CD4-positive, alpha-beta T cell (primary cell): Measurements from ENCODE around the gene APLN. TPM values are rescaled to one million over a fixed set of nuclear protein-coding genes. Genes with fewer than 3 reads are reported as not detected.

Source experiments
- ATAC-seq: fragments of 200-7000 bp; cut with Tn5 transposase; one replicate; pipeline ENCODE4 v1.10.0; 2022; ENCODE audit warnings: mild to moderate bottlenecking; ENCODE audit not compliant: poor library complexity
- CTCF ChIA-PET: fragments of 350-600 bp; sonication (Branson Sonifier 250); formaldehyde crosslinking; loops from one replicate; lab custom pipeline; 2021; ENCODE audit warnings: antibody characterized with exemption, inconsistent platforms; lab: Charles Lee
- POLR2A ChIA-PET: fragments of 350-600 bp; sonication (Branson Sonifier 250); formaldehyde crosslinking; loops from one replicate; lab custom pipeline; 2021; ENCODE audit warnings: antibody characterized with exemption, inconsistent platforms; lab: Charles Lee
- DNase-seq, 14 experiments: peaks; one replicate each; pipeline ENCODE4 v3.0.0-alpha.2; 2013 to 2020; ENCODE audit warnings: mixed read lengths in 2 of 14
- H3K27ac ChIP-seq, 2 donors: one replicate each; pipeline versions ENCODE4 v1.5.1 to v1.7.0; 2013; ENCODE audit warnings: low read length in 2 of 2, low read depth in 1 of 2, mild to moderate bottlenecking in 1 of 2
- H3K27me3 ChIP-seq, 2 experiments: 1 replicate in 1 of 2; 2 replicates in 1 of 2; pipeline versions ENCODE4 v1.6.1 to v1.7.0; 2013; ENCODE audit warnings: low read length in 2 of 2, control low read depth in 1 of 2, mild to moderate bottlenecking in 1 of 2, moderate library complexity in 1 of 2; ENCODE audit not compliant: insufficient read depth in 2 of 2, control insufficient read depth in 1 of 2
- H3K36me3 ChIP-seq: one replicate; pipeline ENCODE4 v1.6.1; 2013; ENCODE audit warnings: low read length, control low read depth; ENCODE audit not compliant: insufficient read depth
- H3K4me1 ChIP-seq: one replicate; pipeline ENCODE4 v1.6.1; 2013; ENCODE audit warnings: low read length, control low read depth; ENCODE audit not compliant: insufficient read depth
- H3K4me3 ChIP-seq: one replicate; pipeline ENCODE4 v1.5.1; 2013; ENCODE audit warnings: mild to moderate bottlenecking, low read length, moderate library complexity
- H3K9me3 ChIP-seq, 2 experiments: 1 replicate in 1 of 2; 2 replicates in 1 of 2; pipeline versions ENCODE4 v1.6.1 to v1.7.0; 2013; ENCODE audit warnings: low read length in 2 of 2, mild to moderate bottlenecking in 2 of 2, control low read depth in 1 of 2, moderate library complexity in 1 of 2; ENCODE audit not compliant: control insufficient read depth in 1 of 2, insufficient read depth in 1 of 2
- H3K27ac Mint-ChIP-seq: one replicate; pipeline ENCODE4 v1.8.0; 2020; ENCODE audit warnings: mixed read lengths
- H3K27me3 Mint-ChIP-seq: one replicate; pipeline ENCODE4 v1.8.0; 2021; ENCODE audit warnings: mixed read lengths
- H3K36me3 Mint-ChIP-seq: one replicate; pipeline ENCODE4 v1.8.0; 2021; ENCODE audit warnings: low read depth, mixed read lengths
- H3K4me1 Mint-ChIP-seq: one replicate; pipeline ENCODE4 v1.8.0; 2021; ENCODE audit warnings: low read depth, mixed read lengths
- H3K4me3 Mint-ChIP-seq: one replicate; pipeline ENCODE4 v1.8.0; 2020; ENCODE audit warnings: mild to moderate bottlenecking, mixed read lengths
- H3K9me3 Mint-ChIP-seq: one replicate; pipeline ENCODE4 v1.8.0; 2020; ENCODE audit warnings: mixed read lengths
- intact Hi-C, 2 experiments: fragments of 100-400 bp; cut with DNase I in 1 of 2; cut with micrococcal nuclease in 1 of 2; formaldehyde crosslinking; loops; one replicate each; pipeline versions ENCODE4 v1.15.1 to v1.9.0; 2023 to 2025; cut with DNase I, micrococcal nuclease
- total RNA-seq, 174 experiments: library from RNA in 2 of 174; stranded (reverse) in 2 of 174; gene quantifications; one replicate each; pipeline ENCODE4 v1.2.3 and lab custom pipeline; 2021 to 2026
- TF ChIP-seq, protein P1 (sequence below): fragments of 200-600 bp; IDR thresholded peaks from one replicate; pipeline ENCODE4 v1.8.0; 2022; ENCODE audit warnings: antibody characterized with exemption, mild to moderate bottlenecking

Gene APLN
- total RNA-seq, 2 experiments from 2014 or later = not detected

DNA sequence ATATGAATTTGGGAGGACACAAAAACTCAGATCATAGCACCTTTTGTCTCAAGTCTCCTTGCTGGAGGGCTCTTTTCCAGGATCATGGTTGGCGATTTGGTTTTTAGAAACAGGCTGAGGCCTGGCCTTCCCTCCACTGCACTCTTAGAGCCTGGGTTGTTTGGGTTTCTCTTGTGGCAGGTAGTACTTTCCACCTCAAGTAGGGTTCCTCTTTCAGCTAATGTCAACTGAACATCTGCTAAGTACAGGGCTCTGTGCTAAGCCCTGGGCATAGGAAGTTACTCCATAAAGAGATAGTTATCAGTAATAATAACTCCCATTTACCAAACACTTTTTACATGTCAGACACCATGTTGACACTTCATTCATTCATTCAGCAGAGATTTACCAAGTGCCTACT lies 28.2 kb upstream of the APLN start:
- ATAC-seq (no peak), DNase-seq (no peak)
- TF ChIP-seq, protein P1, sequence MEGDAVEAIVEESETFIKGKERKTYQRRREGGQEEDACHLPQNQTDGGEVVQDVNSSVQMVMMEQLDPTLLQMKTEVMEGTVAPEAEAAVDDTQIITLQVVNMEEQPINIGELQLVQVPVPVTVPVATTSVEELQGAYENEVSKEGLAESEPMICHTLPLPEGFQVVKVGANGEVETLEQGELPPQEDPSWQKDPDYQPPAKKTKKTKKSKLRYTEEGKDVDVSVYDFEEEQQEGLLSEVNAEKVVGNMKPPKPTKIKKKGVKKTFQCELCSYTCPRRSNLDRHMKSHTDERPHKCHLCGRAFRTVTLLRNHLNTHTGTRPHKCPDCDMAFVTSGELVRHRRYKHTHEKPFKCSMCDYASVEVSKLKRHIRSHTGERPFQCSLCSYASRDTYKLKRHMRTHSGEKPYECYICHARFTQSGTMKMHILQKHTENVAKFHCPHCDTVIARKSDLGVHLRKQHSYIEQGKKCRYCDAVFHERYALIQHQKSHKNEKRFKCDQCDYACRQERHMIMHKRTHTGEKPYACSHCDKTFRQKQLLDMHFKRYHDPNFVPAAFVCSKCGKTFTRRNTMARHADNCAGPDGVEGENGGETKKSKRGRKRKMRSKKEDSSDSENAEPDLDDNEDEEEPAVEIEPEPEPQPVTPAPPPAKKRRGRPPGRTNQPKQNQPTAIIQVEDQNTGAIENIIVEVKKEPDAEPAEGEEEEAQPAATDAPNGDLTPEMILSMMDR = no peak
- ChIA-PET POLR2A (no interaction called here), CTCF (no interaction called here)
- Histone ChIP-seq H3K4me1 (peaks cover 18% of the 10 kb centered on the region), H3K27ac (no peak overlapping the region), H3K9me3 (no peaks in the 10 kb centered on the region), H3K4me3 (no peak overlapping the region), H3K36me3 (no peaks in the 10 kb centered on the region), H3K27me3 (no peaks in the 10 kb centered on the region)
- no peaks in the 10 kb centered on the region for H3K27me3 Mint-ChIP-seq
- H3K4me3 Mint-ChIP-seq = no peak overlapping the region
- H3K27ac Mint-ChIP-seq = no peak overlapping the region
- H3K9me3 Mint-ChIP-seq = no peaks in the 10 kb centered on the region
- peaks cover 19% of the 10 kb centered on the region for H3K4me1 Mint-ChIP-seq
- no peaks in the 10 kb centered on the region for H3K36me3 Mint-ChIP-seq
- intact Hi-C loops = no loop called here

DNA sequence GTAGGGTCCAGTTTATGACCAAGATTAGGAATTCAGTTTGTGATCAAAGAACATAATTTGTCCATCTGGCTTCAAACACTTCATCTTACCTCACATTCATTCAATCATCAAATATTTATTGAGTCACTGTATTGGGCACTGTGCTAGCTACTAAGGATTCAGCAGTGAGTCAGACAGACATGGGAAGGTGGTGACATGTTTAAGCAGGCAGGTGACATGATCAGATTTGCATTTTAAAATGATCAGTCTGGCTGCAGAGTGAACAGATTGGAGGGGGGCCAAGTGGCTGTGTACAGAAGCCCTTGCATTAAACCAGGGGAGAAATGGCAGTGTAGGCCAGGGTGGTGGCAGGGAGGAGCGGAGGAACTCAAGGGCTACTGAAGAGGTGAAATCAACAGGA lies 25.1 kb upstream of the APLN start:
- no peak overlapping the region for H3K27ac ChIP-seq
- ChIA-PET POLR2A (interaction anchor here (0.7 to 2.2 kb wide), 2 partner anchors 104 to 155 kb away, joined by 3 to 10 read pairs; no protein-coding TSS in a partner anchor), CTCF (interaction anchor here (0.7 kb wide), 1 partner anchor 18 kb away, joined by 3 read pairs; no protein-coding TSS in a partner anchor)
- H3K9me3 Mint-ChIP-seq = no peaks in the 10 kb centered on the region
- DNase-seq = no peak
- H3K27me3 Mint-ChIP-seq = no peaks in the 10 kb centered on the region
- intact Hi-C loops = loop anchor here (5.0 to 10.0 kb wide), 2 partner anchors 102 to 105 kb away; no protein-coding TSS in a partner anchor
- peak overlapping the region; percentile 8 for H3K27ac Mint-ChIP-seq
- no peaks in the 10 kb centered on the region for H3K36me3 ChIP-seq
- no peak overlapping the region for H3K4me3 ChIP-seq
- no peaks in the 10 kb centered on the region for H3K9me3 ChIP-seq
- H3K4me3 Mint-ChIP-seq = no peak overlapping the region
- H3K4me1 ChIP-seq = peaks cover 21% of the 10 kb centered on the region
- no peak for ATAC-seq
- no peaks in the 10 kb centered on the region for H3K27me3 ChIP-seq
- H3K4me1 Mint-ChIP-seq = peaks cover 24% of the 10 kb centered on the region
- TF ChIP-seq, protein P1 = no peak
- H3K36me3 Mint-ChIP-seq = no peaks in the 10 kb centered on the region

DNA sequence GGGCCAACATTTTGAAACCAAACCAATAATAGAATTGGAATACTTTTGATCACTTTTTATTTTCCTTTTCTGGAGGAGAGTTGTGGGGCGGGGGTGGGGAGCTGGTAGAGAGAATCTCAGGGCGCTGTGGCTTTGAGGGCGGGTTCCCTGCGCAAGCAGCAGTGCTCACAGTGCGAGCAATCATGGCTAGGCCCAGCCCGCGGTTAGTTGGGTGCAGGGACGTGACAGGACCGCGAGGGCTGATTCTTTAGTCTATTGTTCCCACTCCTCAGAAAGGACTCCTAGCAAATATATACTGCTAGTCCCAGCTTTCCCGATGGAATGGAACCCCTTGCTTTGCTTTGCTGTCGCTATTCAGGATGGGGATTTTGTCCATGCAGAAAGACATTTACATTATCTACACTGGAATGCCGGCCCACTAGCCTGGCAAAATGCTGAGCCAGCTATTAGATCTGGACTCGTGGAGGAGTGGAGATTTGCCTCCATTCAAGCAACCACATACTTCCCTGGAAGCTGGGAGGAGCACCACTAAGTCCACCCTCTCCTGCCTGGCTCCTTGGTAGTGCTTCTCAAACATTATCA lies 23.9 kb upstream of the APLN start:
- TF ChIP-seq, protein P1 = no peak
- H3K4me1 Mint-ChIP-seq = peaks cover 24% of the 10 kb centered on the region
- no peaks in the 10 kb centered on the region for H3K27me3 ChIP-seq
- H3K9me3 ChIP-seq = no peaks in the 10 kb centered on the region
- H3K36me3 ChIP-seq = no peaks in the 10 kb centered on the region
- H3K4me1 ChIP-seq = peaks cover 21% of the 10 kb centered on the region
- H3K4me3 ChIP-seq = peak overlapping the region; percentile 56
- no peaks in the 10 kb centered on the region for H3K27me3 Mint-ChIP-seq
- H3K4me3 Mint-ChIP-seq = peak overlapping the region; percentile 84
- DNase-seq (peak in 10 of 14 experiments; percentile 24 to 71 (median 44)), ATAC-seq (peak; percentile 84)
- H3K9me3 Mint-ChIP-seq = no peaks in the 10 kb centered on the region
- CTCF ChIA-PET = interaction anchor here (0.7 to 1.1 kb wide), 2 partner anchors 9 to 76 kb away, joined by 3 read pairs; no protein-coding TSS in a partner anchor
- H3K27ac Mint-ChIP-seq = peak overlapping the region; percentile 75
- H3K36me3 Mint-ChIP-seq = no peaks in the 10 kb centered on the region
- peak overlapping the region in 1 of 2 donors; percentile 10 for H3K27ac ChIP-seq
- intact Hi-C loops = loop anchor here (5.0 to 10.0 kb wide), 2 partner anchors 104 to 106 kb away; no protein-coding TSS in a partner anchor
- POLR2A ChIA-PET = interaction anchor here (0.6 to 2.2 kb wide), 7 partner anchors 20 to 111 kb away, joined by 3 to 10 read pairs (median 5); partner anchors contain the start of gene SASH3
